ENCODE measurements around the gene HOXD3.

The HOXD3 gene

DNA sequence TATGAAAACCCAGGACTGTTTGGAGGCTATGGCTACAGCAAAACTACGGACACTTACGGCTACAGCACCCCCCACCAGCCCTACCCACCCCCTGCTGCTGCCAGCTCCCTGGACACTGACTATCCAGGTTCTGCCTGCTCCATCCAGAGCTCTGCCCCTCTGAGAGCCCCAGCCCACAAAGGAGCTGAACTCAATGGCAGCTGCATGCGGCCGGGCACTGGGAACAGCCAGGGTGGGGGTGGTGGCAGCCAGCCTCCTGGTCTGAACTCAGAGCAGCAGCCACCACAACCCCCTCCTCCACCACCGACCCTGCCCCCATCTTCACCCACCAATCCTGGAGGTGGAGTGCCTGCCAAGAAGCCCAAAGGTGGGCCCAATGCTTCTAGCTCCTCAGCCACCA lies 12.1 kb downstream of the HOXD3 start:
- CTCF ChIA-PET = no interaction called here
- TF ChIP-seq, protein P1, sequence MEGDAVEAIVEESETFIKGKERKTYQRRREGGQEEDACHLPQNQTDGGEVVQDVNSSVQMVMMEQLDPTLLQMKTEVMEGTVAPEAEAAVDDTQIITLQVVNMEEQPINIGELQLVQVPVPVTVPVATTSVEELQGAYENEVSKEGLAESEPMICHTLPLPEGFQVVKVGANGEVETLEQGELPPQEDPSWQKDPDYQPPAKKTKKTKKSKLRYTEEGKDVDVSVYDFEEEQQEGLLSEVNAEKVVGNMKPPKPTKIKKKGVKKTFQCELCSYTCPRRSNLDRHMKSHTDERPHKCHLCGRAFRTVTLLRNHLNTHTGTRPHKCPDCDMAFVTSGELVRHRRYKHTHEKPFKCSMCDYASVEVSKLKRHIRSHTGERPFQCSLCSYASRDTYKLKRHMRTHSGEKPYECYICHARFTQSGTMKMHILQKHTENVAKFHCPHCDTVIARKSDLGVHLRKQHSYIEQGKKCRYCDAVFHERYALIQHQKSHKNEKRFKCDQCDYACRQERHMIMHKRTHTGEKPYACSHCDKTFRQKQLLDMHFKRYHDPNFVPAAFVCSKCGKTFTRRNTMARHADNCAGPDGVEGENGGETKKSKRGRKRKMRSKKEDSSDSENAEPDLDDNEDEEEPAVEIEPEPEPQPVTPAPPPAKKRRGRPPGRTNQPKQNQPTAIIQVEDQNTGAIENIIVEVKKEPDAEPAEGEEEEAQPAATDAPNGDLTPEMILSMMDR (conservative IDR thresholded peaks at IDR 0.05; ENCODE audit: low read depth) = no peak

DNA sequence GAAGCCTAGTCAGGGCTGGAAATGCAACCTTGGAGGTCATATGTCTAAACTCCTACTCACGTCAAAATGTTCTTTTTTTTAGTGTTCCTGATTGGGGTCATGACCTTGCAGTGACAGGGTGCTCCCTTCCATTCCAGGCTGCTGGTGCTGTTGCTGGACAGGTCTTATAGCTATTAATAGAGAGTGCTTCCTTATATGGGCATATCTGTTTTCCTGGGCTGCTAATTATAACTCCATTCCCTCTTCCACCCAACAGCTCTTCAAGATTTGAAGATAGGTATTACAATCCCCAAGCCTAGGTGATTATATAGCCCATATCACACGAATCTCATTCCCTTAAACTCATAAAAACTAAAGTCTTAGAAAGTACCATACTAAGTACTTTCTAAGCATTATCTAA lies 12.6 kb downstream of the HOXD3 start:
- no peak overlapping the region for H3K27ac ChIP-seq
- no peak for DNase-seq (ENCODE audit: low spot score)
- TF ChIP-seq, protein P1 (conservative IDR thresholded peaks at IDR 0.05; ENCODE audit: low read depth) = no peak
- POLR2A ChIA-PET (ENCODE audit: low non-redundant PET) = no interaction called here
- CTCF ChIA-PET = no interaction called here

More for the DNA sequence above, 12.1 kb downstream of the HOXD3 start:
- H3K27ac ChIP-seq = no peak overlapping the region
- POLR2A ChIA-PET (ENCODE audit: low non-redundant PET) = interaction anchor here (0.6 to 1.0 kb wide), 2 partner anchors 11 to 29 kb away, joined by 3 to 8 read pairs; no protein-coding TSS in a partner anchor
- no peak for DNase-seq (ENCODE audit: low spot score)

- no peak overlapping the region for H3K27ac ChIP-seq
- TF ChIP-seq, protein P1 (conservative IDR thresholded peaks at IDR 0.05; ENCODE audit: low read depth) = no peak
- ChIA-PET CTCF (no interaction called here), POLR2A (ENCODE audit: low non-redundant PET) (no interaction called here)
- no peak for DNase-seq (ENCODE audit: low spot score)
Observed at GRCh38 chr2:176170602-176171305, 13.6 kb downstream of the HOXD3 start.

- TF ChIP-seq, protein P1 (conservative IDR thresholded peaks at IDR 0.05; ENCODE audit: low read depth) = no peak
- POLR2A ChIA-PET (ENCODE audit: low non-redundant PET) = no interaction called here
- CTCF ChIA-PET = no interaction called here
- H3K27ac ChIP-seq = no peak overlapping the region
- no peak for DNase-seq (ENCODE audit: low spot score)
Observed at GRCh38 chr2:176171351-176172006, 14.4 kb downstream of the HOXD3 start.

- ChIA-PET POLR2A (ENCODE audit: low non-redundant PET) (no interaction called here), CTCF (interaction anchor here (0.9 kb wide), 1 partner anchor 31 kb away, joined by 4 read pairs; no protein-coding TSS in a partner anchor)
Observed at GRCh38 chr2:176172007-176172894, 15.1 kb downstream of the HOXD3 start.

More at GRCh38 chr2:176172007-176172894, 15.1 kb downstream of the HOXD3 start:
- no peak for DNase-seq (ENCODE audit: low spot score)
- no peak overlapping the region for H3K27ac ChIP-seq
- TF ChIP-seq, protein P1 (conservative IDR thresholded peaks at IDR 0.05; ENCODE audit: low read depth) = no peak

Data from RWPE1 (cell line).